CD4-positive, alpha-beta T cell treated with Interferon gamma for 1 hour (primary cell): ENCODE data around the gene EFS.

Experiments
- DNase-seq: peaks from one replicate; pipeline ENCODE4 v3.0.0-alpha.2; 2020

EFS gene

DNA sequence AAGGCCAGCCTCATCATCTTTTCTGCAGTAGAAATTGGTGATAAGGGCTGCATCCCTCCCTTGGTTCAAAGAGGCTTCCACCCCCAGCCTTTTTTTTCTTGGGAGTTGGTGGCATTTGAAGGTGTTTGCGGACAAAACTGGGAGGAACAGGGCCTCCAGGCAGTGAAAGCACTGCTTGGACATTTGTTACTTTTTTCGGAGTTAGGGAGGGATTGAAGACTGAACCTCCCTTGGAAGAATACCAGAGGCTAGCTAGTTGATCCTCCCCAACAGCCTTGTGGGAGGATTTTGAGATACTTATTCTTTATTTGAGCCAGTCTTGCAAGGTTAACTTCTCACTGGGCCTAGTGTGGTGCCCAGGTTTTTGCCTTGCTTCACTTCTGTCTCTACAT lies 40.5 kb downstream of the EFS start:
- no peak for DNase-seq

DNA sequence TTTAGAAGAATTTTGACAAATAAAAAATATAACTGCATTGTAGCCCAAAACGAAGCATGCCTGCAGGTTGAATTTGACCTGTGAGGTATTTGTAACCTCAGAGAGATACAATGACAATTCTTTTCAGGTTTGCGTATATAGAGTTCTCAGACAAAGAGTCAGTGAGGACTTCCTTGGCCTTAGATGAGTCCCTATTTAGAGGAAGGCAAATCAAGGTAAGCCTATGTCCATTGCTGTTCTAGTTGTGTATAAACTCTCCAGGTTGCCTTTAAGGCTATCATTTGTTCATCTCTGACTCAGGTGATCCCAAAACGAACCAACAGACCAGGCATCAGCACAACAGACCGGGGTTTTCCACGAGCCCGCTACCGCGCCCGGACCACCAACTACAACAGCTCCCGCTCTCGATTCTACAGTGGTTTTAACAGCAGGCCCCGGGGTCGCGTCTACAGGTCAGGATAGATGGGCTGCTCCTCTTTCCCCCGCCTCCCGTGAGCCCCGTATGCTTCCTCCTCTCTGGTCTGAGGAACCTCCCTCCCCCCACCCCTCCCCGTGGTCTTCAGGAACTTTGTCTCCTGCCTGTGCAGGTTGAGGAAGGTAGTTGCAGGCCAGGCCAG lies 41.0 kb downstream of the EFS start:
- DNase-seq: no peak

DNA sequence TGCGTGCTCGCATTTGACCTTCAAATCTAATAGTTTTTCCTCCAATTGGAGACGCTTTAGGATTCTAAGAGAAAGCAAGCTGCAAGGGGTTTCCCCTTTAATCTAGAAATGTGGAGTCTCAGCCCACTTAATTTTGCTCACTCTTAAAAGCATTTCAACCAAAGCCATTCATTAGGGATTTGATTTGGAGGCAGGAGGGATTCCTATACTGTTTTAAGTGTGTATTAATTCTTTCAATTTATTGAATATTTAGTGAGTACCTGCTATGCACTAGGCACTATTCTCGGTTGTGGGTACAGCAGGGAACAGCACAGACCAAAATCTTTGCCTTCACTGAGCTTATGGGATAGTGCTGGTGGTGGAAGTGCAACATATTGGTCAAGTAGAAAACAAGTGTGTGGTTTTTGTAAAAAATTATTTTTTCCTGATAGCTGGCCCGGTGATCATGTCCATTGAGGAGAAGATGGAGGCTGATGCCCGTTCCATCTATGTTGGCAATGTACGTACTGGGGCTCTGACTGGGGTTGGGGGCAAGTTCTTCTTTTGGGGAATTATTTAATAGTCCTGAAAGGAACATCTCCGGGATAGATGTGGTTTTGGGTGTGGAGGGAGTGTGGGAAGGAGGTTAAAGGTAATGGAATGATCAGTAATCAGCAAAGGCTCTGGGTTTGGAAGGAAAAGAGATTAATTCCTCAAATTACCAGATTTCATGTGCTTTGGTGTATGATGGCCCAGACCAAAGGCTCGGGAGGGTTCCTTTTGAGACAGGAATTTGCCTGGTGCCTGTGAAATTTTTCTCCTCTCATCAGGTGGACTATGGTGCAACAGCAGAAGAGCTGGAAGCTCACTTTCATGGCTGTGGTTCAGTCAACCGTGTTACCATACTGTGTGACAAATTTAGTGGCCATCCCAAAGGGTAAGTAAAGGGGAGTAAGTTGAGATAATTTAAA lies 42.1 kb downstream of the EFS start:
- DNase-seq: no peak

DNA sequence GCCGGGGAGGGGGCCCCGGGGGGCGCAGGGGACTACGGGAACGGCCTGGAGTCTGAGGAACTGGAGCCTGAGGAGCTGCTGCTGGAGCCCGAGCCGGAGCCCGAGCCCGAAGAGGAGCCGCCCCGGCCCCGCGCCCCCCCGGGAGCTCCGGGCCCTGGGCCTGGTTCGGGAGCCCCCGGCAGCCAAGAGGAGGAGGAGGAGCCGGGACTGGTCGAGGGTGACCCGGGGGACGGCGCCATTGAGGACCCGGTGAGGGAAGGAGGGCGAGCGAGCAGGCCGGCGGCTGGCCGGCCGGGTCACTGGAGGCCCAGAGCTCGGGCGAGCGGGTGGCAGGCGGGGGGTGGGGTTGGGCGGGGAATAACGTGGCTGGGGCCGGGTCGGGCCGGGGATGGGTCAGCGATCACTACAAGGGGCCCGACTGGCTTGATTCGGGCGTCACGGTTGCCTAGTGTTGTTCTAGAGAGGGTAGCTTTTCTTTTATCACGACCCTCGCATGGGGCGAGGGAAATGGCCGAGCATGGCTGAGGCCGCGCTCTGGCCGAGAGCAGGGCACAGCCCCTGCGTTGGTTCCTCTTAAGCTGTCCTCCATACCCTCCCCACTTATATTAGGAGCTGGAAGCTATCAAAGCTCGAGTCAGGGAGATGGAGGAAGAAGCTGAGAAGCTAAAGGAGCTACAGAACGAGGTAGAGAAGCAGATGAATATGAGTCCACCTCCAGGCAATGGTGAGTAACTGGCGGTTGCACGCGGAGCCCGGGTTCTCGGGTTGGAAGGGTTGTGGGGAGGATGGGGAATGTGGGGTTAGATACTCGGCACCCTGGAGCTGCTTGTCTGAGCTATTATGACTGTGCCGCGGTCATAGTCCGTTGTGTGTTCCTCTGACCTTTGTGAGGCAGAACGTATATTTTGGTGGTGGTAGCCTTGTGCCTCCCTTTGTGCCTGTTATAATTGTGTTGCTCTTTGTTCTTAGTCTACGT lies 43.1 kb downstream of the EFS start:
- peak; percentile 27 for DNase-seq

DNA sequence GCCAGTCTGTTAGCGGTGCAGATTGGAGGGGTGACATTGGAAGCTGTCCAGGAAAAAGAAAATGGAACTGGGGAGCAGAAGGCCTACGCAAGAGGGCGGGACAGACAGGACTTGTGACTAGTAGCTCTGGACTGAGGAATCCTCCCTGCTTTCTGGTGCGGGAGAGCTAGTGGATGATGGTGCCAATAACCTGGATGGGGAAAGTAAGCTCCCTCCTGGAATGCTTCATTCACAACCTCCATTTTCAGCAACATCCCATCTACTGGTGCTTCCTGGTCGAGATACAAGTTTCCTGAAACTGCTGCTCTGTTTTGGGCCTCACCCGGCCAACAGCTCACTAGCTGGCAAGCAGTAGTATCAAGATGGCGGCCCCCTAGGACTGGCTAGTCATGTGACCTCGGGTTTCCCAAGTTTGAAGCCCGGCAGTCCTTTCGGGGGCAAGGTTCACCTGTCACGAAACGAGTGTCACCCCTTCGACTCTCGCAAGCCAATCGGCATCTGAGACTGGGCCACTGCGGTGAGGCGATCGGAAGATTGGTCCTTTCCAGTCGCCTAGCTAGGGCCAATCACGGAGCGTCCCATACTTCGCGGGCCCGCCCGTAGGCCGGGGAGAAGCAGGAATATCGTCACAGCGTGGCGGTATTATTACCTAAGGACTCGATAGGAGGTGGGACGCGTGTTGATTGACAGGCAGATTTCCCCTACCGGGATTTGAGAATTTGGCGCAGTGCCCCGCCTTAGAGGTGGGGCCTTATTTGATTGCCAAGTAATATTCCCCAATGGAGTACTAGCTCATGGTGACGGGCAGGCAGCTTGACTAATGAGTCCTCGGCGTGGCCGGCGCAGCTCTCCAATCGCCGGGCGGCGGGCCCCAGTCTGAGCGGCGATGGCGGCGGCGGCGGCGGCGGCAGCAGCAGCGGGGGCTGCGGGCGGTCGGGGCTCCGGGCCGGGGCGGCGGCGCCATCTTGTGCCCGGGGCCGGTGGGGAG lies 44.1 kb downstream of the EFS start, which contains the start of gene PABPN1:
Gene PABPN1 (plus strand): TSS at position 874 of the 988 bp plus-strand sequence. CDS start 13 bp downstream, at position 887.
- peak; percentile 100 for DNase-seq

DNA sequence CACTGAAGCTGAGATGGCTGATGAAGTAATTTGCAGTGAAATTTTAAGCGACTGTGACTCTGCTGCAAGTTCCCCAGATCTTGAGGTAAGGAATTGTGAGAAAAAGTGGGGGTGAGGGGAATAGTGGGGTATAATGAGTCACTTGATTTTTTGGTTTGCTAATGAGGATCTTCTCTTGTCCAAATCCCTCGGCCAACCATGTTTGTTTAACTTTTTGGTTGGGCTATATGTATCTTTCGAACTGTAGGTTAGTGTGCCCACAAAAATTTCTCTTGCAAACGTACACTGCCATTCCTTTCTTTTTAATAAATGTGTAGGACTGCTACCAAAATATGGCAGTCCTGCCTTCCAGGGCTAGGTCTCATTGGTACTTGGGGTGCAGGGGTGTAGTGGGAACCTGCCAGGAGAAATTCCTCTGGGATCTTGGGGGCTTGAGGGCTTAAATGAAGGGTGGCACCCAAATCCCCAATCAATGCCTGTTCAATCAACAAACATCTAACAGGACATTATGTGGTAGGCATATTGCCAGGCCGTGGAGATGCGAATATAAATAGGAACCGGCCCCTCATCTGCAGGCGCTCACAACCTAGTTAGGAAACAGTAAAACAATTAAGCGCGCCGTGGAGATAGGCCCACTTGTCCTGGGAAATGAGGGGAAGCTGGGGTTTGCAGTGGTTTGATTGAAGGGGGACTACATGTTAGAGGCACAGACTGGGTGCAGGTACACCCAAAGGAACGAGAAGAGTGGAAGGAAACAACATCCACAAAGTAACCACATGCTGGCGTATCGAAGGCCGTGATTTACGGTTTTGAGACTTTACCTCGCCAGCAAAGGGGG lies 45.0 kb downstream of the EFS start:
- no peak for DNase-seq

DNA sequence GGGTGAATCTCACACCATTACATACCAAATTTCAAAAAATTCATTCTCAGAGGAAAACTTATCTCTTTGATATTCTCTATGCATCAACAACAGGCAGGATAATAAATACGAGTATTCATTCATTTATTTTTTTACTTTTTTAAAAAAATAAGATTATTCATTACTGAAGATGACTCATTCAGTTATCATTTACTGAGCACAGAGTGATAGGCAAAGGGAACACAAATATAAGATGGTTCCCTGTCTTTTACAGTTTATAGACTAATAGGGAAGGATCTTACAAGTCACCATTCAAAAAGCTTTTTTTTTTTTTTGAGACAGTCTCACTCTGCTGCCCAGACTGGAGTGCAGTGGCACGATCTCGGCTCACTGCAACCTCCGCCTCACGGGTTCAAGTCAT lies 48.7 kb downstream of the EFS start:
- no peak for DNase-seq

DNA sequence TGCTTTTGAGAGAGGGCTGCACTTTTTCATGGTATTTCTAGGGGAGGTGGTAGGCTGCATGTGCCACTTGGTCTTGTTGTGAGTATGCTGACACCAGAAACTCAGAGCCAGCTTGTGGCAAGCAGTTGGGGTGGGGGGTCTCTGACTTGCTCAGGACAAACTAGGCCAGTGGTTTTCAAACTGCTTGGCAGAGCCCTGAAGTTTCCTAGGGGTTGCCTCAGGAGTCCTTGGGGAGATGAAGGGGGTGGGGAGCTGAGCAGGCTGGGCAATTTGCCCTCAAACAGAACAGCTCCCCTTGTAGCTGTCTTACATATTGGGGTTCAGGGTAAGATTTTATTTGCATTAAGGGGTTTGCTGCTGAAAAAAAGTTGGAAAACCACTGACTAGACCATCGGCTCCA lies 54.4 kb downstream of the EFS start:
- no peak for DNase-seq

DNA sequence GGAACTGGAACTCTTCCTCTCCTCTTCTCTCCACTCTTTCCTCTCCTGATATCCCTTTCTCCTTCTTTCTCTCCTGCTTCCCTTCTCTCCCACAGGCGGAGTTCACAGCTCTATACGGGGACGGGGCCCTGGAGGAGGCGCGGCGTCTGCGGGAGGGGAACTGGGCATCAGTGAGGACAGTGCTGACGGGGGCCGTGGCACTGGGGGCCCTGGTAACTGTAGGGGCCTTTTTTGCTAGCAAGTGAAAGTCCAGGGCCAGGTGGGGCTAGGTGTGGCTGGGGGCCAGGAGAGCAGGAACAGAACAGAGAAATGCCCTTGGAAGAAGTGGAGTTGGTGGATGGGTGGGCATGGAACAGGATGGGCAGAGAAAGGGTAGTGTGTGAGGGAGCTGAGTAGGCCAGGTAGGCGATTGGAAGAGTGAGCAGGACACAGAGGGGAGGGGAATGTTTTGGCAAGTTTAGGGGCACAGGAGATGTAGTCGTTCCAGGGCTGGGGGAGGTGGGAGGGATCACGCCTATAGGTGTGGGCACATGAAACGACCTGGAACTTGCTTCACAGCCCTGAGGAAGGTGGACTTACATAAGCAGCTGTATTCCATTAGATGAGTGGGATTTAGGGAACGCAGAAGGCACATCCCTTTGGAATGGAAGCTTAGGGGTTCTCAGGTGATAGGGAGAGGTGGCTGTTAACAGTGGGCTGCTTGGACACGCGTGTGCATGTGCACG lies 56.1 kb downstream of the EFS start:
- no peak for DNase-seq

DNA sequence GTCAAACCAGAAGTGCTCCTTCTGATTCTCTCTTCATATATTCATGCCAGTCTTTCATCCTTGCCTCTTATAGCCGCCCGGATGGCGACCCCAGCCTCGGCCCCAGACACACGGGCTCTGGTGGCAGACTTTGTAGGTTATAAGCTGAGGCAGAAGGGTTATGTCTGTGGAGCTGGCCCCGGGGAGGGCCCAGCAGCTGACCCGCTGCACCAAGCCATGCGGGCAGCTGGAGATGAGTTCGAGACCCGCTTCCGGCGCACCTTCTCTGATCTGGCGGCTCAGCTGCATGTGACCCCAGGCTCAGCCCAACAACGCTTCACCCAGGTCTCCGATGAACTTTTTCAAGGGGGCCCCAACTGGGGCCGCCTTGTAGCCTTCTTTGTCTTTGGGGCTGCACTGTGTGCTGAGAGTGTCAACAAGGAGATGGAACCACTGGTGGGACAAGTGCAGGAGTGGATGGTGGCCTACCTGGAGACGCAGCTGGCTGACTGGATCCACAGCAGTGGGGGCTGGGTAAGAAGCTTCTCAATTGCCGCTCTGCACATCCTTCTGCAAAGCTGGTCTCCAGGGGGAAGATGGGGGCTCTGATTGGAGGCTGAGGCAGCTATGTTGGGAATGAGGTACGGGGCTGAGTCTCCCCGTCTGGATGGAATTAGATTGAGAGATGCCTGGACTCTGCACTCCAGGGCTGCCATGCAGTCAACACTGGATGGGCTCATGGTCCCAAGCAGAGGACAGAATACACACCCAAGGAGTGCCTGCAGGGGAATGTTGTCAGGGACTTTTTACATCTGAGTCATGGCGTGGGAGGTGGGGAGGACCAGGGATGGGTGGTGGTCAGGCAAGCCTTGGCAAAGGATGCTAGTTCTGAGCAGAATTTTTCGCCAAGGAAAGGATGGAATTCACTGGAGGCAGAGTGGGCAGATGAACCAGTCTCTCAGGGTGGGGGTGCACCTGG lies 57.0 kb downstream of the EFS start:
- no peak for DNase-seq

DNA sequence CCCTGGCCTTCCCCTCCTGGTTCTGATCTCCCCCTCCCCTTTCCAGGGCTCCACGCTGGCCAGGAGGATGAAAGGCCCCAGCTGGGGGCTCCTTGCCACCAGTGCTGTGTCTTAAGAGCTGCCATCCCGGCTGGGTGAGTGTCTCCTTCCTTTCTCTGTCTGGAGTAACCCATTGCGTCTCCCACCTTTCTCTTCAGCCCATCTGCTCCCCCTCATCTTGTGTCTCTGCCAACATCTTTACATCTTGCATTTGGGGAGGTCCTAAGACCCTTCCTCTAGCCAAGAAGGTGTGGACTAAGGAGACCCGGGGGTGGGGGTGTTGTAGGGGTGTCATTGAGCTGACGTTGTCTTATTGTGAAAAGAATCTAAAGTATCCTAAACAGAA lies 57.8 kb downstream of the EFS start:
- no peak for DNase-seq

DNA sequence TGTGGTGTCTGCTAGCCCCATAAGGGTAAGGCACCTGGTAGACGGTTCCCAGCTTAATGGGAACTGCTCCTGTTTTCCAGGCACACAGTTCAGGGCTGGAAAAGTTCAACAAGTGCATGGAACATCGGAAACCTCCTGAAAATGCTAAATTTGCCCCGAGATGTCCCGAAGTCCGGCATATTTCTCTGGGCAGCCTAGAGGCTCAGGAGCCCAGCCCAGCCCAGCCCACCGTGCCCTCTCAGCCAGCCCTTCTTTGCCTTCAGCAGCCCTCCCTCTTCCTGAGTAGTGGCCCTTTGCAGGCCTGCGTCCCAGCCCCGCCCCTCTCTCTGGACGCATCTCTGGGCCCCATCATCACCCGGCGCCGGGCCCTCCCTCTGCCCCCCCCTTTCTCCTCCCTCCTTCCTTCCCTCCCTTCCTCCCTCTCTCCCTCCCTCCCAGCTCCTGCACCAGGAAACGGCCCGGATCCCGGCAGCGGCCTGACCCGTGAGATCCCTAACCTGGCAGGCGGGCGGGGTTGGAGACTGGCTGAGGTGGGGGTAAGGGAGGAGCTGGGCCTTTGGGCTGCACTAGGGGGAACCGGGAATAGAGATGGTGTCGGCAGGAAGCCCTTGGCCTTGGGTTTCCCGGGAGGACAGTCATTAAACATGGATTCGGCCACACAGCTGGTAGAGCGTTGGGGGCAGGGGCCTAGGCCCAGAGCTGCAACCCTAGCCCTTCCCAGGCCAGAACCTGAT lies 58.4 kb downstream of the EFS start, which contains the start of gene BCL2L2:
Gene BCL2L2 (plus strand): TSS at position 422 of the 734 bp plus-strand sequence. CDS start 935 bp downstream, outside the sequence.
- DNase-seq: peak; percentile 35
